ENCODE data around the gene LAGE3. TPM values are rescaled to one million over a fixed set of nuclear protein-coding genes. Genes with fewer than 3 reads are reported as not detected.
"Not testable (repeated sequence)": the region's sequence is repeated elsewhere in the genome, so short reads cannot be mapped to it uniquely, and the experiment has no call there.

The LAGE3 gene
- total RNA-seq, 1 donor from 2014 or later = 18.0 TPM

DNA sequence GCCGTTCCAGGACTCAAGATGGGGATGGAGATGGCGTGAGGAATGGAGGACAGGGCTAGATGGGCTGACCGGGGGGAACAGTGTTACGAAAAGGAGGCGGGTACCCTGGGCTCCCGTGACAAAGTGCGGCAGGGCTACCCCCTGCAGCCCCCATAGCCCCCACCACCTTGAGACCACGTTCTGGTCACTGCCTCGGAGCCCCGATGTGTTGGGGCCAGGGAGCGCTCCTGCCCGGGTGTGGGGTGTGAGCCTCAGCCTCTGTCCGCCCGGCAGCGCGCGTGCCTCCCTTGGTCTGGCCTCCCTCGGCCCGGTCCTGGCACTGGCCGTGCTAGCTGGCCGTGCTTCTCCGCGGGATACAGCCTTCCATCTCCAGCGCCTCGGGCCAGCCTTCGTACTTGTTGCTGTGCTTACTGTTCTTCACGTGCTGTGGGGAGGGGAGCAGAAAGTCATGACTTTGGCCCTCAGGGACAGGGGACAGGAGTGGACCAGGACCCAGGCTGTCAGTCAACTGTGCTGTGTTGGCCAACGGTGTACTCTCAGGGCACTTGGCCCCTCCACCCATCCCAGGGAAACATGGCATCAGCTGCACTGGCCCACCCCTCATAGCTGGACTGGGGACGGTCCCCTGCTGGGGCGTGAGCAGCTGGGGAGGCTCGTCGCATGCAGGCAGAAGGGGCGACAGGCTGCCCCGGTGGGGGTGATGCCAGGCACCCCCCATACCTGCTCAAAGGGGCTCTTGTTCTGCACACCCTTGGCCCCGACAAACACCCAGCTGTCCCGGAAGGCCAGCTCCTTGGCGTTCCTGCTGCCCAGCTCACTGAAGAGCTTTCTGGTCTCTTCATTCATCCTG lies 27.6 kb upstream of the LAGE3 start:
- H3K36me3 ChIP-seq = peaks cover 22% of the 10 kb centered on the region
- intact Hi-C loops (cut with micrococcal nuclease) = no loop called here

DNA sequence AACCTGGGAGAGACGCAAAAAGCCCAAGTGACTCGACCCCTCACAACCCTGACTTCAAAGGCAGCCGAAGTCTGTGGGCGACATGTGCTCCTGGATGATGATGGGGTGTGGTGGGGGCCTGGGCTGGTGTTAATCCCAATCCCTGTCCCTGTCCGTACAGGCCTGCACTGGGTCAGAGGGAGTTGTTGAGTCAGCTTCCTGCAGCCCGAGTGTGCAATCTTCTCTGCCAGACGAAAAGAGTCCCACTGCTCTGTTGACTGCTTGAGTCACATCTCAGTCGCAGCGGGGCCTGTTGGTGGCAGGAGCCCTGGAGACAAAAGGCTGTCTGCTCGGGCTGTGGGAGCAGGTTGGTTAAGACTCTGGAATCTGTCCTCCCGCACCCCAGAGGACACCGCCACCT lies 26.7 kb upstream of the LAGE3 start:
- Histone ChIP-seq H3K4me3 (no peak overlapping the region), H3K27ac (replicated peaks) (no peak overlapping the region), H3K27me3 (ENCODE audit: low read depth) (no peaks in the 10 kb centered on the region), H3K9me3 (replicated peaks) (no peaks in the 10 kb centered on the region), H3K4me1 (no peaks in the 10 kb centered on the region), H3K36me3 (peaks cover 22% of the 10 kb centered on the region)
- intact Hi-C loops (cut with micrococcal nuclease) = no loop called here
- DNase-seq = no peak
- TF ChIP-seq, protein P1, sequence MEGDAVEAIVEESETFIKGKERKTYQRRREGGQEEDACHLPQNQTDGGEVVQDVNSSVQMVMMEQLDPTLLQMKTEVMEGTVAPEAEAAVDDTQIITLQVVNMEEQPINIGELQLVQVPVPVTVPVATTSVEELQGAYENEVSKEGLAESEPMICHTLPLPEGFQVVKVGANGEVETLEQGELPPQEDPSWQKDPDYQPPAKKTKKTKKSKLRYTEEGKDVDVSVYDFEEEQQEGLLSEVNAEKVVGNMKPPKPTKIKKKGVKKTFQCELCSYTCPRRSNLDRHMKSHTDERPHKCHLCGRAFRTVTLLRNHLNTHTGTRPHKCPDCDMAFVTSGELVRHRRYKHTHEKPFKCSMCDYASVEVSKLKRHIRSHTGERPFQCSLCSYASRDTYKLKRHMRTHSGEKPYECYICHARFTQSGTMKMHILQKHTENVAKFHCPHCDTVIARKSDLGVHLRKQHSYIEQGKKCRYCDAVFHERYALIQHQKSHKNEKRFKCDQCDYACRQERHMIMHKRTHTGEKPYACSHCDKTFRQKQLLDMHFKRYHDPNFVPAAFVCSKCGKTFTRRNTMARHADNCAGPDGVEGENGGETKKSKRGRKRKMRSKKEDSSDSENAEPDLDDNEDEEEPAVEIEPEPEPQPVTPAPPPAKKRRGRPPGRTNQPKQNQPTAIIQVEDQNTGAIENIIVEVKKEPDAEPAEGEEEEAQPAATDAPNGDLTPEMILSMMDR (IDR thresholded peaks at IDR 0.05; ENCODE audit: borderline replicate concordance) = no peak

More for the DNA sequence above, 27.6 kb upstream of the LAGE3 start:
- H3K9me3 ChIP-seq (replicated peaks) = no peaks in the 10 kb centered on the region
- H3K4me1 ChIP-seq = no peaks in the 10 kb centered on the region
- TF ChIP-seq, protein P1 (IDR thresholded peaks at IDR 0.05; ENCODE audit: borderline replicate concordance) = no peak
- H3K27ac ChIP-seq (replicated peaks) = no peak overlapping the region
- H3K27me3 ChIP-seq (ENCODE audit: low read depth) = no peaks in the 10 kb centered on the region
- no peak for DNase-seq
- no peak overlapping the region for H3K4me3 ChIP-seq

DNA sequence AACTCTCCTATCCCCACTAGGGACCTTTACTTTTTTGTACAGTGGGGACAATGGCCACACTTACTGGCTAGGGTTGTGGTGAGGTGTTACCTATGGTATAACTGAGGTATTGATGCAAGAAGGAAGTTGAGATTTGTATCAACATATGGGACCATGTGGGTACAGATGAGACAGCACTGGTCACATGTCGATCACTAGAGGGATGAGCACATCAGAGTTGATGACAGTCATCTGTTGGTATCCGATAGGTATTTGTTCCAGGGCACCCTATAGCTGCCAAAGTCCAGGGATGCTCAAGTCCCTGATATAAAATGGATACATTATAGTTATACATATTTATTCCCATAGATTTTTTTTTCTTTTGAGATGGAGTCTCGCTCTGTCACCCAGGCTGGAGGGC lies 23.9 kb upstream of the LAGE3 start:
- Histone ChIP-seq H3K9me3 (replicated peaks) (no peaks in the 10 kb centered on the region), H3K4me1 (no peaks in the 10 kb centered on the region), H3K27ac (replicated peaks) (no peak overlapping the region), H3K27me3 (ENCODE audit: low read depth) (no peaks in the 10 kb centered on the region), H3K4me3 (no peak overlapping the region), H3K36me3 (peaks cover 16% of the 10 kb centered on the region)
- DNase-seq = no peak
- intact Hi-C loops (cut with micrococcal nuclease) = no loop called here
- TF ChIP-seq, protein P1 (IDR thresholded peaks at IDR 0.05; ENCODE audit: borderline replicate concordance) = no peak

DNA sequence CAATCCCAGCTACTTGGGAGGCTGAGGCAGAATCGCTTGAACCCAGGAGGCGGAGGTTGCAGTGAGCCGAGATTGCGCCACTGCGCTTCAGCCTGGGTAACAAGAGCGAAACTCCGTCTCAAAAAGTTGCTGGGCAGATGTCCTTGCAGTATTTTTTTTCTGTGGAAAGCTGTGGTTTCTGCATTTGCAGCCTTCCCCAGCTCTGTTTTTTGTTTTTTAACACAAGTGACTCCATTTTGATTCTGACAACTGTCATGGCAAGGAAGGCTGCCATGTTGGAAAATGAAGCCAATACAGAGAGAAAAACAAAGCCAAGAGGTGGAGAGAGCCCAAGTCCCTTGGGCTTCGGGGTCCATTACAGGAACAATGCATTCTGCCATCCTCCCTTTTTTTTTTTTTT lies 23.0 kb upstream of the LAGE3 start:
- Histone ChIP-seq H3K4me3 (no peak overlapping the region), H3K9me3 (replicated peaks) (no peaks in the 10 kb centered on the region), H3K36me3 (peaks cover 14% of the 10 kb centered on the region), H3K27me3 (ENCODE audit: low read depth) (no peaks in the 10 kb centered on the region), H3K27ac (replicated peaks) (no peak overlapping the region), H3K4me1 (no peaks in the 10 kb centered on the region)
- TF ChIP-seq, protein P1 (IDR thresholded peaks at IDR 0.05; ENCODE audit: borderline replicate concordance) = no peak
- no peak for DNase-seq
- intact Hi-C loops (cut with micrococcal nuclease) = no loop called here

DNA sequence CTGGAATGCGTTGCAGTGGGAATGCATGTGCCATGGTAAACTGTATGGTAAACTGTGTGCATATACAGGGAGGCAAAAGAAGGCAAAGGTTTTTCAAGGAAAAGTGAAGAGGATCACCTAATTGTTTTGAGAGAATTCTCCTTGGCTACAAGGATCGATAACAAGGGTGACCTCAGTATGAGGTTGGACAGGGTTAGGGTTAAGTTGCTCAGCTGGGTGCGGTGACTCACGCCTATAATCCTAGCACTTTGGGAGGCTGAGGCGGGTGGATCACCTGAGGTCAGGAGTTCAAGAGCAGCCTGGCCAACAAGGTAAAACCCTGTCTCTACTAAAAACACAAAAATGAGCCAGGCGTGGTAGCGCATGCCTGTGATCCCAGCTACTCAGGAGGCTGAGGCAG lies 22.3 kb upstream of the LAGE3 start:
- H3K4me3 ChIP-seq; H3K4me1 ChIP-seq; DNase-seq; H3K36me3 ChIP-seq; intact Hi-C loops (cut with micrococcal nuclease); H3K9me3 ChIP-seq (replicated peaks); H3K27ac ChIP-seq (replicated peaks); H3K27me3 ChIP-seq (ENCODE audit: low read depth): not testable (repeated sequence)

DNA sequence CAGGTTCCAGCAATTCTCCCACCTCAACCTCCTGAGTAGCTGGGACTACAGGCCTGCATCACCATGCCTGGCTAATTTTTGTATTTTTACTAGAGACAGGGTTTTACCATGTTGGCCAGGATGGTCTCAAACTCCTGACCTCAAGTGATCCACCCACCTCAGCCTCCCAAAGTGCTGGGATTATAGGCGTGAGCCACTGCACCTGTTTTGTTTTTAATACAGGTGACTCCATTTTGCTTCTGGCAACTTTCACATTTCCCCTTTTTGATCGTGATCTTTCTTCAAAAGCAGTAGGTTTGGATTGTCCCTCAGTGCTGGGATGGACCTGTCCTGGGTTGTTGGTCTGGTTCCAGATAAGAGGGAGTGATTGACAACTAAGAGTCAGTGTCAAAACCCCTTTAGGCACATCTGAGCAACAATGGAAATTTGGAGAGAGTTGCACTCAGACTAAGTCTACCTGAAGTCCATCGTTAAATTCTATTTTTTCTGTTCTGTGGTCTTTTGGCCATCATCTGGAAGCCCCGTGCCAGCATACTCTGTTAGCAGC lies 17.6 kb upstream of the LAGE3 start:
- DNase-seq; H3K27ac ChIP-seq (replicated peaks); H3K9me3 ChIP-seq (replicated peaks); H3K4me3 ChIP-seq; H3K36me3 ChIP-seq; H3K4me1 ChIP-seq; intact Hi-C loops (cut with micrococcal nuclease); H3K27me3 ChIP-seq (ENCODE audit: low read depth): not testable (repeated sequence)

Measured in left ventricle myocardium inferior (tissue), 1 donor.